RKO (cell line): ENCODE measurements around the gene TRIO.

ENCODE experiments used
- DNase-seq: peaks from one replicate; pipeline ENCODE4 v3.0.0-alpha.2; 2016; ENCODE audit warnings: low spot score

Gene TRIO

GRCh38 chr5:14460844-14461398, 317.8 kb downstream of the TRIO start:
- no peak for DNase-seq

GRCh38 chr5:14462681-14463080, 319.5 kb downstream of the TRIO start:
- no peak for DNase-seq

- DNase-seq: peak; percentile 58
Observed at GRCh38 chr5:14463629-14464028, 320.5 kb downstream of the TRIO start.

- DNase-seq: no peak
Observed at GRCh38 chr5:14464096-14464495, 321.0 kb downstream of the TRIO start.

GRCh38 chr5:14464671-14465070, 321.5 kb downstream of the TRIO start:
- no peak for DNase-seq

GRCh38 chr5:14465116-14465515, 322.0 kb downstream of the TRIO start:
- DNase-seq: no peak

- DNase-seq: no peak
Observed at GRCh38 chr5:14465776-14466175, 322.6 kb downstream of the TRIO start.

- no peak for DNase-seq
Observed at GRCh38 chr5:14467251-14467650, 324.1 kb downstream of the TRIO start.

GRCh38 chr5:14467886-14468285, 324.7 kb downstream of the TRIO start:
- DNase-seq: no peak

- no peak for DNase-seq
Observed at GRCh38 chr5:14469551-14470377, 326.6 kb downstream of the TRIO start.

GRCh38 chr5:14471507-14471906, 328.4 kb downstream of the TRIO start:
- no peak for DNase-seq

GRCh38 chr5:14472986-14473567, 329.9 kb downstream of the TRIO start:
- no peak for DNase-seq

GRCh38 chr5:14475045-14475444, 331.9 kb downstream of the TRIO start:
- DNase-seq: no peak

- DNase-seq: peak; percentile 86
Observed at GRCh38 chr5:14476786-14477435, 333.8 kb downstream of the TRIO start.

- no peak for DNase-seq
Observed at GRCh38 chr5:14479143-14479696, 336.1 kb downstream of the TRIO start.

- DNase-seq: no peak
Observed at GRCh38 chr5:14481349-14481748, 338.2 kb downstream of the TRIO start.

GRCh38 chr5:14482085-14482484, 338.9 kb downstream of the TRIO start:
- no peak for DNase-seq

- no peak for DNase-seq
Observed at GRCh38 chr5:14483504-14484157, 340.5 kb downstream of the TRIO start.

GRCh38 chr5:14486486-14486885, 343.3 kb downstream of the TRIO start:
- DNase-seq: no peak

- DNase-seq: no peak
Observed at GRCh38 chr5:14486996-14487896, 344.1 kb downstream of the TRIO start.
